Liver (tissue), 3 donors: ENCODE measurements around the gene UBAP2L.

Experiments
- HNF4A ChIP-seq, 2 donors: conservative IDR thresholded peaks; 2 replicates each; pipeline ENCODE4 v1.6.1; 2016; ENCODE audit warnings: antibody characterized with exemption in 2 of 2, mild to moderate bottlenecking in 2 of 2
- JUND ChIP-seq, 2 donors: IDR thresholded peaks; 2 replicates each; pipeline ENCODE4 v1.6.1; 2016; ENCODE audit warnings: antibody characterized with exemption in 2 of 2
- SP1 ChIP-seq: IDR thresholded peaks from 2 replicates; pipeline ENCODE4 v1.6.1; 2018; ENCODE audit warnings: antibody characterized with exemption, mild to moderate bottlenecking
- TAF1 ChIP-seq: conservative IDR thresholded peaks from 2 replicates; pipeline ENCODE4 v1.6.1; 2016; ENCODE audit warnings: antibody characterized with exemption, mild to moderate bottlenecking
- TF ChIP-seq, protein P1 (sequence below): fragments of 150-350 bp; IDR thresholded peaks from 2 replicates; pipeline ENCODE4 v1.5.1; 2017; ENCODE audit warnings: improper control_type of control experiment, low read depth, low read length; ENCODE audit not compliant: missing input control
- TF ChIP-seq, protein P2 (sequence below): IDR thresholded peaks from 2 replicates; pipeline ENCODE4 v1.6.1; 2016; ENCODE audit warnings: antibody characterized with exemption, mild to moderate bottlenecking
- TF ChIP-seq, protein P3 (sequence below): IDR thresholded peaks from 2 replicates; pipeline ENCODE4 v1.6.1; 2016; ENCODE audit warnings: antibody characterized with exemption
- TF ChIP-seq, protein P4 (sequence below): IDR thresholded peaks from 2 replicates; pipeline ENCODE4 v1.6.1; 2016; ENCODE audit warnings: antibody characterized with exemption
- donor health status: healthy.
- donor health status: healthy.

DNA sequence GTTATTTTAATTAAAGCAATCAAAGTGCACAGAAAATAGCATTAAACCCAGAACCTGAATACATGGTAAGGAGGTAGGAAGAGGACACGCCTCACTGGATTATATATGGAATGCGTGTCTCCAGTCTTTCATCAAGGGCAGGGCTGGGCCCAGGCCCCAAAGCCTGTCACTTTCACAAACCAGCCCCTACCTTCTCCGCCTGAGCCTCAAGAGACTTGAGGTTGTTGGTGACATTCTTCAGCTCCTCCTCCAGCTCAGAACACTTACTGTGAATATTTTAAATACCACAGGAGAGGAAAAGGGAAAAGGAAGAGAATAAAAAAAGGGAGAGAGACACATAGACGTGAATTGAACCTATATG lies 49.6 kb upstream of the UBAP2L start:
- TF ChIP-seq, protein P1, sequence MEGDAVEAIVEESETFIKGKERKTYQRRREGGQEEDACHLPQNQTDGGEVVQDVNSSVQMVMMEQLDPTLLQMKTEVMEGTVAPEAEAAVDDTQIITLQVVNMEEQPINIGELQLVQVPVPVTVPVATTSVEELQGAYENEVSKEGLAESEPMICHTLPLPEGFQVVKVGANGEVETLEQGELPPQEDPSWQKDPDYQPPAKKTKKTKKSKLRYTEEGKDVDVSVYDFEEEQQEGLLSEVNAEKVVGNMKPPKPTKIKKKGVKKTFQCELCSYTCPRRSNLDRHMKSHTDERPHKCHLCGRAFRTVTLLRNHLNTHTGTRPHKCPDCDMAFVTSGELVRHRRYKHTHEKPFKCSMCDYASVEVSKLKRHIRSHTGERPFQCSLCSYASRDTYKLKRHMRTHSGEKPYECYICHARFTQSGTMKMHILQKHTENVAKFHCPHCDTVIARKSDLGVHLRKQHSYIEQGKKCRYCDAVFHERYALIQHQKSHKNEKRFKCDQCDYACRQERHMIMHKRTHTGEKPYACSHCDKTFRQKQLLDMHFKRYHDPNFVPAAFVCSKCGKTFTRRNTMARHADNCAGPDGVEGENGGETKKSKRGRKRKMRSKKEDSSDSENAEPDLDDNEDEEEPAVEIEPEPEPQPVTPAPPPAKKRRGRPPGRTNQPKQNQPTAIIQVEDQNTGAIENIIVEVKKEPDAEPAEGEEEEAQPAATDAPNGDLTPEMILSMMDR = no peak
- TF ChIP-seq, protein P2, sequence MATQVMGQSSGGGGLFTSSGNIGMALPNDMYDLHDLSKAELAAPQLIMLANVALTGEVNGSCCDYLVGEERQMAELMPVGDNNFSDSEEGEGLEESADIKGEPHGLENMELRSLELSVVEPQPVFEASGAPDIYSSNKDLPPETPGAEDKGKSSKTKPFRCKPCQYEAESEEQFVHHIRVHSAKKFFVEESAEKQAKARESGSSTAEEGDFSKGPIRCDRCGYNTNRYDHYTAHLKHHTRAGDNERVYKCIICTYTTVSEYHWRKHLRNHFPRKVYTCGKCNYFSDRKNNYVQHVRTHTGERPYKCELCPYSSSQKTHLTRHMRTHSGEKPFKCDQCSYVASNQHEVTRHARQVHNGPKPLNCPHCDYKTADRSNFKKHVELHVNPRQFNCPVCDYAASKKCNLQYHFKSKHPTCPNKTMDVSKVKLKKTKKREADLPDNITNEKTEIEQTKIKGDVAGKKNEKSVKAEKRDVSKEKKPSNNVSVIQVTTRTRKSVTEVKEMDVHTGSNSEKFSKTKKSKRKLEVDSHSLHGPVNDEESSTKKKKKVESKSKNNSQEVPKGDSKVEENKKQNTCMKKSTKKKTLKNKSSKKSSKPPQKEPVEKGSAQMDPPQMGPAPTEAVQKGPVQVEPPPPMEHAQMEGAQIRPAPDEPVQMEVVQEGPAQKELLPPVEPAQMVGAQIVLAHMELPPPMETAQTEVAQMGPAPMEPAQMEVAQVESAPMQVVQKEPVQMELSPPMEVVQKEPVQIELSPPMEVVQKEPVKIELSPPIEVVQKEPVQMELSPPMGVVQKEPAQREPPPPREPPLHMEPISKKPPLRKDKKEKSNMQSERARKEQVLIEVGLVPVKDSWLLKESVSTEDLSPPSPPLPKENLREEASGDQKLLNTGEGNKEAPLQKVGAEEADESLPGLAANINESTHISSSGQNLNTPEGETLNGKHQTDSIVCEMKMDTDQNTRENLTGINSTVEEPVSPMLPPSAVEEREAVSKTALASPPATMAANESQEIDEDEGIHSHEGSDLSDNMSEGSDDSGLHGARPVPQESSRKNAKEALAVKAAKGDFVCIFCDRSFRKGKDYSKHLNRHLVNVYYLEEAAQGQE = no peak
- no peak for TF ChIP-seq TAF1
- TF ChIP-seq, protein P3, sequence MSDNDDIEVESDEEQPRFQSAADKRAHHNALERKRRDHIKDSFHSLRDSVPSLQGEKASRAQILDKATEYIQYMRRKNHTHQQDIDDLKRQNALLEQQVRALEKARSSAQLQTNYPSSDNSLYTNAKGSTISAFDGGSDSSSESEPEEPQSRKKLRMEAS = no peak
- TF ChIP-seq JUND (IDR thresholded peaks at IDR 0.05) = no peak
- TF ChIP-seq SP1 = no peak
- TF ChIP-seq HNF4A (conservative IDR thresholded peaks at IDR 0.05) = no peak
- TF ChIP-seq, protein P4, sequence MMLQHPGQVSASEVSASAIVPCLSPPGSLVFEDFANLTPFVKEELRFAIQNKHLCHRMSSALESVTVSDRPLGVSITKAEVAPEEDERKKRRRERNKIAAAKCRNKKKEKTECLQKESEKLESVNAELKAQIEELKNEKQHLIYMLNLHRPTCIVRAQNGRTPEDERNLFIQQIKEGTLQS = no peak
